ENCODE data around the gene MYOZ3.

DNA sequence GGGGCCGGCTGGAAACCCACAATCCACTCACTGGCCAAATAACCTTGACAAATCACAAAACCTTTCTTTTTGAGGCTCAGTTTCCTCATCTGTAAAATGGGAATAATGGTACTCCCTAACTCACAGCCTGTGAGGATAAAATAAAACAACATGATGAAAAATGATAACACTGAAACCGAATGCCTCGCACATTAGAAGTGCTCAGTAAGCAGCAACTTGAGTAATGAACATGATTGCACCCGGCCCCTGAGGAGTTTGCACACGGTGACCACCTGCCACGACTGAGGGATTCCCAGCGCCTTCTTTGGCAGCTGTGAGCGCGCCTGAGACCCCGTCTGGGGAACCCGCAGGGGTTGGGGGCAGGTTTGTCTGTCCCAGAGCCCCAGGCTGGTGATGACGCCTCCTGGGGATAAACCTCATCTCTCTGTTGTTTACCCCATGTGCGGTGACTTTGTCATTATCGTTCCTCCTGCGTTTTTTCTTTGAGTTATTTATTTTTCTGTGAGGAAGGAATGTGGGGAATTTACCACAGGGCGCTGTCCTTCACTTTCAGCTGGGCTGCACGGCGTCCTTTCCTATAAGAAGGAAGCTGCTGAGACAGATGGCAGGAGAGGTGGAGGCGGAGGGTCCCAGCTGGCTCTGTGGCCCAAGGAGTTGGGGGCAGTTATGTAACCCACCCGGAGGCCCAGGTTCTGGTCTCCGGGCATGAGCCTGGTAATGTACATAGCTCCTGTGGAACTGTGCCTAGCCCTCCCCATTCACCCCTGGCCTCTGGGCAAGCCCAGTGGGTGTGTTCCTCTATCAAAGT lies 23.6 kb upstream of the MYOZ3 start:
- no peak for TF ChIP-seq GATA2 (IDR thresholded peaks at IDR 0.05; ENCODE audit: low read depth, low read length)
- no peak for TF ChIP-seq GATA3 (IDR thresholded peaks at IDR 0.05; ENCODE audit: low read depth, low read length)

Data from SH-SY5Y (cell line).